K562 (cell line): ENCODE measurements around the gene NPC1. TPM values are rescaled to one million over a fixed set of nuclear protein-coding genes. Genes with fewer than 3 reads are reported as not detected.

Experiments used
- ASH1L ChIP-seq: fragments of 450-650 bp; IDR thresholded peaks from 2 replicates; pipeline ENCODE4 v1.6.1; 2018; ENCODE audit warnings: borderline replicate concordance, mild to moderate bottlenecking, low read depth; ENCODE audit not compliant: partially characterized antibody
- CREM ChIP-seq: IDR thresholded peaks from 2 replicates; pipeline ENCODE4 v1.6.1; 2014; ENCODE audit warnings: antibody characterized with exemption, low read depth
- L3MBTL2 ChIP-seq: fragments of 450-650 bp; IDR thresholded peaks from 2 replicates; pipeline ENCODE4 v1.6.1; 2016; ENCODE audit warnings: mild to moderate bottlenecking, moderate library complexity
- NFATC3 ChIP-seq: fragments of 450-650 bp; IDR thresholded peaks from 2 replicates; pipeline ENCODE4 v1.6.1; 2017; ENCODE audit warnings: mild to moderate bottlenecking
- NFE2 ChIP-seq: IDR thresholded peaks from 2 replicates; pipeline ENCODE4 v1.6.1; 2014; ENCODE audit warnings: antibody characterized with exemption, low read depth
- polyA plus RNA-seq, 8 experiments: library from polyadenylated mRNA; depleted of rRNA in 4 of 8; stranded (reverse) in 5 of 8; unstranded in 3 of 8; fragments of >200 nt; fragmentation: Nextera tagmentation in 2 of 8; fragmentation: Illumina TruSeq in 1 of 8; extraction: Ambion mirVana in 2 of 8; extraction: Trizol in 1 of 8; gene quantifications; 2 replicates each; pipeline versions ENCODE4 v1.2.1 to v1.2.3, GENCODE V29; 2011 to 2014; ENCODE audit warnings: inconsistent platforms in 1 of 8, missing spikeins in 1 of 8
- total RNA-seq, 7 experiments: library from RNA; depleted of rRNA in 6 of 7; stranded (reverse); fragments of >200 nt in 6 of 7; fragmentation: Illumina TruSeq in 2 of 7; extraction: Trizol in 2 of 7; gene quantifications; 2 replicates each; pipeline versions ENCODE4 v1.2.1 to v1.2.3, GENCODE V29; 2011 to 2021; ENCODE audit warnings: low replicate concordance in 1 of 7
- TF ChIP-seq, protein P1 (sequence below): conservative IDR thresholded peaks from 2 replicates; pipeline ENCODE4 v1.6.1; 2011; ENCODE audit warnings: low read depth, mild to moderate bottlenecking, low read length; ENCODE audit not compliant: control insufficient read depth
- TF ChIP-seq, protein P2 (sequence below): sonication (generic); IDR thresholded peaks from 2 replicates; pipeline ENCODE4 v1.6.1; 2016
- TF ChIP-seq, protein P3 (sequence below): IDR thresholded peaks from 2 replicates; pipeline ENCODE4 v1.6.1; 2014; ENCODE audit warnings: antibody characterized with exemption
- TF ChIP-seq, protein P4 (sequence below): fragments of 450-650 bp; IDR thresholded peaks from 2 replicates; pipeline ENCODE4 v1.6.1; 2018; ENCODE audit not compliant: partially characterized antibody
- TF ChIP-seq, protein P5 (sequence below): fragments of 250-450 bp; sonication (Bioruptor Pico); IDR thresholded peaks from 2 replicates; pipeline ENCODE4 v1.4.0; 2020
- TF ChIP-seq, protein P6 (sequence below): fragments of 450-650 bp; IDR thresholded peaks from 2 replicates; pipeline ENCODE4 v1.6.1; 2016; ENCODE audit warnings: antibody characterized with exemption
- TF ChIP-seq, protein P7 (sequence below): sonication (generic); formaldehyde crosslinking; IDR thresholded peaks from 2 replicates; pipeline ENCODE4 v1.5.0; 2020; ENCODE audit warnings: missing genetic modification reagents

Gene NPC1
- total and polyA plus RNA-seq, 9 of the 15 experiments (the other 6 are each of a cell fraction or from before 2014, with no cell fraction given), result 17.1 to 45.9 (median 27.6) TPM

DNA sequence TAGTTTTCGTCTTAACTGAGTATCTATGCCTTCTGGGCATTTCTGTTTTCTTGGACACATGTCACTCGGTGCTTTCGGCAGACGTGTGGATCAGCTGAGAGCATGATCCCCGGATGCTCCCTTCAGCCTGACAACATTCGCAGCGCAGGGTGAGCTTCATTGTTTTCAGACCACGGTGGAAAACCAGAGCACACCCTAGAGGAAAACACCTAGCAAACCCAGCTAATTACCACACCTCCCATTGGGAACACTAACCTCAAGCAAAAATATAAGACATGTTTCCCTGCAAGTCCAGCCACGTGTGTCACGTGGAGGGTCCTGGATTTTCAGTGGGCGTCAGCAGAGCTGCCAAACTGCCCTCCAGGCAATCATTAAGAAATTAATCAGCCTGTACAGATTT, 45.4 kb upstream of the NPC1 start (continued):
- TF ChIP-seq, protein P1, sequence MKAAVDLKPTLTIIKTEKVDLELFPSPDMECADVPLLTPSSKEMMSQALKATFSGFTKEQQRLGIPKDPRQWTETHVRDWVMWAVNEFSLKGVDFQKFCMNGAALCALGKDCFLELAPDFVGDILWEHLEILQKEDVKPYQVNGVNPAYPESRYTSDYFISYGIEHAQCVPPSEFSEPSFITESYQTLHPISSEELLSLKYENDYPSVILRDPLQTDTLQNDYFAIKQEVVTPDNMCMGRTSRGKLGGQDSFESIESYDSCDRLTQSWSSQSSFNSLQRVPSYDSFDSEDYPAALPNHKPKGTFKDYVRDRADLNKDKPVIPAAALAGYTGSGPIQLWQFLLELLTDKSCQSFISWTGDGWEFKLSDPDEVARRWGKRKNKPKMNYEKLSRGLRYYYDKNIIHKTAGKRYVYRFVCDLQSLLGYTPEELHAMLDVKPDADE, result no peak
- TF ChIP-seq NFE2 (no peak), ASH1L (no peak), L3MBTL2 (peak; percentile 17; the same call in 1 of the 2 replicates), CREM (no peak), NFATC3 (no peak)
- TF ChIP-seq, protein P2, sequence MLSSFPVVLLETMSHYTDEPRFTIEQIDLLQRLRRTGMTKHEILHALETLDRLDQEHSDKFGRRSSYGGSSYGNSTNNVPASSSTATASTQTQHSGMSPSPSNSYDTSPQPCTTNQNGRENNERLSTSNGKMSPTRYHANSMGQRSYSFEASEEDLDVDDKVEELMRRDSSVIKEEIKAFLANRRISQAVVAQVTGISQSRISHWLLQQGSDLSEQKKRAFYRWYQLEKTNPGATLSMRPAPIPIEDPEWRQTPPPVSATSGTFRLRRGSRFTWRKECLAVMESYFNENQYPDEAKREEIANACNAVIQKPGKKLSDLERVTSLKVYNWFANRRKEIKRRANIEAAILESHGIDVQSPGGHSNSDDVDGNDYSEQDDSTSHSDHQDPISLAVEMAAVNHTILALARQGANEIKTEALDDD, result no peak
- TF ChIP-seq, protein P3, sequence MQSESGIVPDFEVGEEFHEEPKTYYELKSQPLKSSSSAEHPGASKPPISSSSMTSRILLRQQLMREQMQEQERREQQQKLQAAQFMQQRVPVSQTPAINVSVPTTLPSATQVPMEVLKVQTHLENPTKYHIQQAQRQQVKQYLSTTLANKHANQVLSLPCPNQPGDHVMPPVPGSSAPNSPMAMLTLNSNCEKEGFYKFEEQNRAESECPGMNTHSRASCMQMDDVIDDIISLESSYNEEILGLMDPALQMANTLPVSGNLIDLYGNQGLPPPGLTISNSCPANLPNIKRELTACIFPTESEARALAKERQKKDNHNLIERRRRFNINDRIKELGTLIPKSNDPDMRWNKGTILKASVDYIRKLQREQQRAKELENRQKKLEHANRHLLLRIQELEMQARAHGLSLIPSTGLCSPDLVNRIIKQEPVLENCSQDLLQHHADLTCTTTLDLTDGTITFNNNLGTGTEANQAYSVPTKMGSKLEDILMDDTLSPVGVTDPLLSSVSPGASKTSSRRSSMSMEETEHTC, result no peak
- TF ChIP-seq, protein P4, sequence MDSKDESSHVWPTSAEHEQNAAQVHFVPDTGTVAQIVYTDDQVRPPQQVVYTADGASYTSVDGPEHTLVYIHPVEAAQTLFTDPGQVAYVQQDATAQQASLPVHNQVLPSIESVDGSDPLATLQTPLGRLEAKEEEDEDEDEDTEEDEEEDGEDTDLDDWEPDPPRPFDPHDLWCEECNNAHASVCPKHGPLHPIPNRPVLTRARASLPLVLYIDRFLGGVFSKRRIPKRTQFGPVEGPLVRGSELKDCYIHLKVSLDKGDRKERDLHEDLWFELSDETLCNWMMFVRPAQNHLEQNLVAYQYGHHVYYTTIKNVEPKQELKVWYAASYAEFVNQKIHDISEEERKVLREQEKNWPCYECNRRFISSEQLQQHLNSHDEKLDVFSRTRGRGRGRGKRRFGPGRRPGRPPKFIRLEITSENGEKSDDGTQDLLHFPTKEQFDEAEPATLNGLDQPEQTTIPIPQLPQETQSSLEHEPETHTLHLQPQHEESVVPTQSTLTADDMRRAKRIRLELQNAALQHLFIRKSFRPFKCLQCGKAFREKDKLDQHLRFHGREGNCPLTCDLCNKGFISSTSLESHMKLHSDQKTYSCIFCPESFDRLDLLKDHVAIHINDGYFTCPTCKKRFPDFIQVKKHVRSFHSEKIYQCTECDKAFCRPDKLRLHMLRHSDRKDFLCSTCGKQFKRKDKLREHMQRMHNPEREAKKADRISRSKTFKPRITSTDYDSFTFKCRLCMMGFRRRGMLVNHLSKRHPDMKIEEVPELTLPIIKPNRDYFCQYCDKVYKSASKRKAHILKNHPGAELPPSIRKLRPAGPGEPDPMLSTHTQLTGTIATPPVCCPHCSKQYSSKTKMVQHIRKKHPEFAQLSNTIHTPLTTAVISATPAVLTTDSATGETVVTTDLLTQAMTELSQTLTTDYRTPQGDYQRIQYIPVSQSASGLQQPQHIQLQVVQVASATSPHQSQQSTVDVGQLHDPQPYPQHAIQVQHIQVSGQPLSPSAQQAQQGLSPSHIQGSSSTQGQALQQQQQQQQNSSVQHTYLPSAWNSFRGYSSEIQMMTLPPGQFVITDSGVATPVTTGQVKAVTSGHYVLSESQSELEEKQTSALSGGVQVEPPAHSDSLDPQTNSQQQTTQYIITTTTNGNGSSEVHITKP, result no peak
- TF ChIP-seq, protein P5, sequence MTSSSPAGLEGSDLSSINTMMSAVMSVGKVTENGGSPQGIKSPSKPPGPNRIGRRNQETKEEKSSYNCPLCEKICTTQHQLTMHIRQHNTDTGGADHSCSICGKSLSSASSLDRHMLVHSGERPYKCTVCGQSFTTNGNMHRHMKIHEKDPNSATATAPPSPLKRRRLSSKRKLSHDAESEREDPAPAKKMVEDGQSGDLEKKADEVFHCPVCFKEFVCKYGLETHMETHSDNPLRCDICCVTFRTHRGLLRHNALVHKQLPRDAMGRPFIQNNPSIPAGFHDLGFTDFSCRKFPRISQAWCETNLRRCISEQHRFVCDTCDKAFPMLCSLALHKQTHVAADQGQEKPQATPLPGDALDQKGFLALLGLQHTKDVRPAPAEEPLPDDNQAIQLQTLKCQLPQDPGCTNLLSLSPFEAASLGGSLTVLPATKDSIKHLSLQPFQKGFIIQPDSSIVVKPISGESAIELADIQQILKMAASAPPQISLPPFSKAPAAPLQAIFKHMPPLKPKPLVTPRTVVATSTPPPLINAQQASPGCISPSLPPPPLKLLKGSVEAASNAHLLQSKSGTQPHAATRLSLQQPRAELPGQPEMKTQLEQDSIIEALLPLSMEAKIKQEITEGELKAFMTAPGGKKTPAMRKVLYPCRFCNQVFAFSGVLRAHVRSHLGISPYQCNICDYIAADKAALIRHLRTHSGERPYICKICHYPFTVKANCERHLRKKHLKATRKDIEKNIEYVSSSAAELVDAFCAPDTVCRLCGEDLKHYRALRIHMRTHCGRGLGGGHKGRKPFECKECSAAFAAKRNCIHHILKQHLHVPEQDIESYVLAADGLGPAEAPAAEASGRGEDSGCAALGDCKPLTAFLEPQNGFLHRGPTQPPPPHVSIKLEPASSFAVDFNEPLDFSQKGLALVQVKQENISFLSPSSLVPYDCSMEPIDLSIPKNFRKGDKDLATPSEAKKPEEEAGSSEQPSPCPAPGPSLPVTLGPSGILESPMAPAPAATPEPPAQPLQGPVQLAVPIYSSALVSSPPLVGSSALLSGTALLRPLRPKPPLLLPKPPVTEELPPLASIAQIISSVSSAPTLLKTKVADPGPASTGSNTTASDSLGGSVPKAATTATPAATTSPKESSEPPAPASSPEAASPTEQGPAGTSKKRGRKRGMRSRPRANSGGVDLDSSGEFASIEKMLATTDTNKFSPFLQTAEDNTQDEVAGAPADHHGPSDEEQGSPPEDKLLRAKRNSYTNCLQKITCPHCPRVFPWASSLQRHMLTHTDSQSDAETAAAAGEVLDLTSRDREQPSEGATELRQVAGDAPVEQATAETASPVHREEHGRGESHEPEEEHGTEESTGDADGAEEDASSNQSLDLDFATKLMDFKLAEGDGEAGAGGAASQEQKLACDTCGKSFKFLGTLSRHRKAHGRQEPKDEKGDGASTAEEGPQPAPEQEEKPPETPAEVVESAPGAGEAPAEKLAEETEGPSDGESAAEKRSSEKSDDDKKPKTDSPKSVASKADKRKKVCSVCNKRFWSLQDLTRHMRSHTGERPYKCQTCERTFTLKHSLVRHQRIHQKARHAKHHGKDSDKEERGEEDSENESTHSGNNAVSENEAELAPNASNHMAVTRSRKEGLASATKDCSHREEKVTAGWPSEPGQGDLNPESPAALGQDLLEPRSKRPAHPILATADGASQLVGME (CRISPR knock-in tag), result no peak
- TF ChIP-seq, protein P6, sequence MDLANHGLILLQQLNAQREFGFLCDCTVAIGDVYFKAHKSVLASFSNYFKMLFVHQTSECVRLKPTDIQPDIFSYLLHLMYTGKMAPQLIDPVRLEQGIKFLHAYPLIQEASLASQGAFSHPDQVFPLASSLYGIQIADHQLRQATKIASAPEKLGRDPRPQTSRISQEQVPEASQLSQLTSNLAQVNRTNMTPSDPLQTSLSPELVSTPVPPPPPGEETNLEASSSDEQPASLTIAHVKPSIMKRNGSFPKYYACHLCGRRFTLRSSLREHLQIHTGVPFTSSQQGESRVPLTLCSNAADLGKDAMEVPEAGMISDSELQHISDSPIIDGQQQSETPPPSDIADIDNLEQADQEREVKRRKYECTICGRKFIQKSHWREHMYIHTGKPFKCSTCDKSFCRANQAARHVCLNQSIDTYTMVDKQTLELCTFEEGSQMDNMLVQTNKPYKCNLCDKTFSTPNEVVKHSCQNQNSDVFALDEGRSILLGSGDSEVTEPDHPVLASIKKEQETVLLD, result no peak
- TF ChIP-seq, protein P7, sequence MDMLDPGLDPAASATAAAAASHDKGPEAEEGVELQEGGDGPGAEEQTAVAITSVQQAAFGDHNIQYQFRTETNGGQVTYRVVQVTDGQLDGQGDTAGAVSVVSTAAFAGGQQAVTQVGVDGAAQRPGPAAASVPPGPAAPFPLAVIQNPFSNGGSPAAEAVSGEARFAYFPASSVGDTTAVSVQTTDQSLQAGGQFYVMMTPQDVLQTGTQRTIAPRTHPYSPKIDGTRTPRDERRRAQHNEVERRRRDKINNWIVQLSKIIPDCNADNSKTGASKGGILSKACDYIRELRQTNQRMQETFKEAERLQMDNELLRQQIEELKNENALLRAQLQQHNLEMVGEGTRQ (CRISPR knock-in tag), result peak; percentile 39
